ENCODE data around the gene ADGRV1.

The ADGRV1 gene

GRCh38 chr5:91136271-91136670 is 577.7 kb downstream of the ADGRV1 start:
- Mint-ChIP-seq H3K27ac (no peak overlapping the region), H3K36me3 (ENCODE audit: insufficient read depth) (no peaks in the 10 kb centered on the region), H3K4me3 (no peak overlapping the region), H3K27me3 (peaks cover 15 to 30% of the 10 kb centered on the region in 2 donors), H3K9me3 (no peaks in the 10 kb centered on the region), H3K4me1 (ENCODE audit: low read depth in 2 of 2) (no peaks in the 10 kb centered on the region)
- DNase-seq = no peak
- no peak for ATAC-seq (replicated peaks)

GRCh38 chr5:91137647-91138046 is 579.0 kb downstream of the ADGRV1 start:
- no peak for DNase-seq
- no peak overlapping the region for H3K4me3 Mint-ChIP-seq
- H3K4me1 Mint-ChIP-seq (ENCODE audit: low read depth in 2 of 2) = no peaks in the 10 kb centered on the region
- no peak overlapping the region for H3K27ac Mint-ChIP-seq
- ATAC-seq (replicated peaks) = no peak
- no peaks in the 10 kb centered on the region for H3K9me3 Mint-ChIP-seq
- H3K36me3 Mint-ChIP-seq (ENCODE audit: insufficient read depth) = no peaks in the 10 kb centered on the region
- peaks cover 11 to 17% of the 10 kb centered on the region in 2 donors for H3K27me3 Mint-ChIP-seq

- DNase-seq (no peak), ATAC-seq (replicated peaks) (no peak)
- no peaks in the 10 kb centered on the region for H3K9me3 Mint-ChIP-seq
- H3K4me3 Mint-ChIP-seq = no peak overlapping the region
- H3K36me3 Mint-ChIP-seq (ENCODE audit: insufficient read depth) = no peaks in the 10 kb centered on the region
- H3K27me3 Mint-ChIP-seq = peaks cover 7 to 9% of the 10 kb centered on the region in 2 donors
- no peak overlapping the region for H3K27ac Mint-ChIP-seq
- H3K4me1 Mint-ChIP-seq (ENCODE audit: low read depth in 2 of 2) = no peaks in the 10 kb centered on the region
Measured at GRCh38 chr5:91139572-91140200, 581.1 kb downstream of the ADGRV1 start.

GRCh38 chr5:91140657-91141056 is 582.1 kb downstream of the ADGRV1 start:
- Mint-ChIP-seq H3K4me1 (ENCODE audit: low read depth in 2 of 2) (no peaks in the 10 kb centered on the region), H3K27ac (no peak overlapping the region), H3K9me3 (no peaks in the 10 kb centered on the region), H3K36me3 (ENCODE audit: insufficient read depth) (no peaks in the 10 kb centered on the region), H3K27me3 (peaks cover 3 to 5% of the 10 kb centered on the region in 2 donors), H3K4me3 (no peak overlapping the region)
- DNase-seq = no peak
- no peak for ATAC-seq (replicated peaks)

GRCh38 chr5:91141642-91142041 is 583.0 kb downstream of the ADGRV1 start:
- DNase-seq = no peak
- no peak overlapping the region for H3K27ac Mint-ChIP-seq
- no peak overlapping the region for H3K4me3 Mint-ChIP-seq
- no peaks in the 10 kb centered on the region for H3K27me3 Mint-ChIP-seq
- H3K4me1 Mint-ChIP-seq (ENCODE audit: low read depth in 2 of 2) = no peaks in the 10 kb centered on the region
- ATAC-seq (replicated peaks) = no peak
- no peaks in the 10 kb centered on the region for H3K36me3 Mint-ChIP-seq (ENCODE audit: insufficient read depth)
- no peaks in the 10 kb centered on the region for H3K9me3 Mint-ChIP-seq

GRCh38 chr5:91142386-91142785 is 583.8 kb downstream of the ADGRV1 start:
- H3K36me3 Mint-ChIP-seq (ENCODE audit: insufficient read depth) = no peaks in the 10 kb centered on the region
- no peak for ATAC-seq (replicated peaks)
- peaks cover 0 to 1% of the 10 kb centered on the region in 2 donors for H3K27me3 Mint-ChIP-seq
- H3K9me3 Mint-ChIP-seq = no peaks in the 10 kb centered on the region
- no peaks in the 10 kb centered on the region for H3K4me1 Mint-ChIP-seq (ENCODE audit: low read depth in 2 of 2)
- H3K27ac Mint-ChIP-seq = no peak overlapping the region
- H3K4me3 Mint-ChIP-seq = no peak overlapping the region
- no peak for DNase-seq

GRCh38 chr5:91142819-91143218 is 584.2 kb downstream of the ADGRV1 start:
- H3K27ac Mint-ChIP-seq = no peak overlapping the region
- DNase-seq (no peak), ATAC-seq (replicated peaks) (no peak)
- H3K4me1 Mint-ChIP-seq (ENCODE audit: low read depth in 2 of 2) = no peaks in the 10 kb centered on the region
- H3K9me3 Mint-ChIP-seq = no peaks in the 10 kb centered on the region
- peaks cover 0 to 6% of the 10 kb centered on the region in 2 donors for H3K27me3 Mint-ChIP-seq
- H3K36me3 Mint-ChIP-seq (ENCODE audit: insufficient read depth) = no peaks in the 10 kb centered on the region
- no peak overlapping the region for H3K4me3 Mint-ChIP-seq

- no peaks in the 10 kb centered on the region for H3K4me1 Mint-ChIP-seq (ENCODE audit: low read depth in 2 of 2)
- no peaks in the 10 kb centered on the region for H3K9me3 Mint-ChIP-seq
- no peak overlapping the region for H3K27ac Mint-ChIP-seq
- H3K4me3 Mint-ChIP-seq = no peak overlapping the region
- DNase-seq = no peak
- no peak for ATAC-seq (replicated peaks)
- H3K36me3 Mint-ChIP-seq (ENCODE audit: insufficient read depth) = no peaks in the 10 kb centered on the region
- peaks cover 0 to 7% of the 10 kb centered on the region in 2 donors for H3K27me3 Mint-ChIP-seq
Measured at GRCh38 chr5:91143840-91144239, 585.2 kb downstream of the ADGRV1 start.

- Mint-ChIP-seq H3K27ac (no peak overlapping the region), H3K36me3 (ENCODE audit: insufficient read depth) (no peaks in the 10 kb centered on the region), H3K4me1 (ENCODE audit: low read depth in 2 of 2) (no peaks in the 10 kb centered on the region), H3K9me3 (no peaks in the 10 kb centered on the region), H3K27me3 (peaks cover under 1 to 7% of the 10 kb centered on the region in 2 donors), H3K4me3 (no peak overlapping the region)
- DNase-seq (no peak), ATAC-seq (replicated peaks) (no peak)
Measured at GRCh38 chr5:91144491-91145332, 586.1 kb downstream of the ADGRV1 start.

GRCh38 chr5:91145333-91145620 is 586.7 kb downstream of the ADGRV1 start:
- ATAC-seq (replicated peaks) (no peak), DNase-seq (no peak)
- H3K9me3 Mint-ChIP-seq = no peaks in the 10 kb centered on the region
- no peaks in the 10 kb centered on the region for H3K36me3 Mint-ChIP-seq (ENCODE audit: insufficient read depth)
- H3K4me1 Mint-ChIP-seq (ENCODE audit: low read depth in 2 of 2) = no peaks in the 10 kb centered on the region
- H3K27ac Mint-ChIP-seq = no peak overlapping the region
- no peak overlapping the region for H3K4me3 Mint-ChIP-seq
- H3K27me3 Mint-ChIP-seq = peaks cover 6 to 12% of the 10 kb centered on the region in 2 donors

- no peak overlapping the region for H3K27ac Mint-ChIP-seq
- no peak for ATAC-seq (replicated peaks)
- H3K4me1 Mint-ChIP-seq (ENCODE audit: low read depth in 2 of 2) = no peaks in the 10 kb centered on the region
Measured at GRCh38 chr5:91146230-91146629, 587.6 kb downstream of the ADGRV1 start.

GRCh38 chr5:91146905-91147600 is 588.5 kb downstream of the ADGRV1 start:
- Mint-ChIP-seq H3K4me3 (no peak overlapping the region), H3K36me3 (ENCODE audit: insufficient read depth) (no peaks in the 10 kb centered on the region), H3K27me3 (peaks cover 9 to 19% of the 10 kb centered on the region in 2 donors), H3K9me3 (no peaks in the 10 kb centered on the region), H3K4me1 (ENCODE audit: low read depth in 2 of 2) (no peaks in the 10 kb centered on the region), H3K27ac (no peak overlapping the region)
- DNase-seq = no peak
- ATAC-seq (replicated peaks) = no peak

More at GRCh38 chr5:91146230-91146629, 587.6 kb downstream of the ADGRV1 start:
- no peaks in the 10 kb centered on the region for H3K36me3 Mint-ChIP-seq (ENCODE audit: insufficient read depth)
- H3K27me3 Mint-ChIP-seq = peaks cover 9 to 19% of the 10 kb centered on the region in 2 donors
- H3K9me3 Mint-ChIP-seq = no peaks in the 10 kb centered on the region
- H3K4me3 Mint-ChIP-seq = no peak overlapping the region
- DNase-seq = no peak

- peaks cover 9 to 19% of the 10 kb centered on the region in 2 donors for H3K27me3 Mint-ChIP-seq
- H3K4me3 Mint-ChIP-seq = no peak overlapping the region
- H3K36me3 Mint-ChIP-seq (ENCODE audit: insufficient read depth) = no peaks in the 10 kb centered on the region
- H3K9me3 Mint-ChIP-seq = no peaks in the 10 kb centered on the region
- H3K4me1 Mint-ChIP-seq (ENCODE audit: low read depth in 2 of 2) = no peaks in the 10 kb centered on the region
- DNase-seq (no peak), ATAC-seq (replicated peaks) (no peak)
- H3K27ac Mint-ChIP-seq = no peak overlapping the region
Measured at GRCh38 chr5:91150234-91150633, 591.6 kb downstream of the ADGRV1 start.

GRCh38 chr5:91150636-91151035 is 592.0 kb downstream of the ADGRV1 start:
- no peak overlapping the region for H3K27ac Mint-ChIP-seq

More at GRCh38 chr5:91150636-91151035, 592.0 kb downstream of the ADGRV1 start:
- DNase-seq (no peak), ATAC-seq (replicated peaks) (no peak)
- Mint-ChIP-seq H3K27me3 (peaks cover 9 to 19% of the 10 kb centered on the region in 2 donors), H3K4me3 (no peak overlapping the region), H3K9me3 (no peaks in the 10 kb centered on the region), H3K4me1 (ENCODE audit: low read depth in 2 of 2) (no peaks in the 10 kb centered on the region), H3K36me3 (ENCODE audit: insufficient read depth) (no peaks in the 10 kb centered on the region)

Measured in effector memory CD8-positive, alpha-beta T cell (primary cell).